Neural progenitor cell (in vitro differentiated cells): ENCODE measurements around the gene APBB2.

Experiments
- CTCF ChIP-seq: fragments of 200-600 bp; sonication (generic); IDR thresholded peaks from 2 replicates; pipeline ENCODE4 v1.5.1; 2017; ENCODE audit warnings: antibody characterized with exemption, mild to moderate bottlenecking
- EZH2 ChIP-seq: fragments of 200-600 bp; sonication (generic); IDR thresholded peaks from 2 replicates; pipeline ENCODE4 v1.6.1; 2017; ENCODE audit warnings: antibody characterized with exemption, mild to moderate bottlenecking, moderate library complexity

GRCh38 chr4:40857956-40858355 lies 356.4 kb downstream of the APBB2 start:
- TF ChIP-seq CTCF (no peak), EZH2 (no peak)
